ENCODE results near the gene KCNJ18. TPM values are rescaled to one million over a fixed set of nuclear protein-coding genes. Genes with fewer than 3 reads are reported as not detected.
A peak's percentile ranks its signal among the peaks of the same experiment; 100 is the strongest.
"Not testable (repeated sequence)": the region's sequence is repeated elsewhere in the genome, so short reads cannot be mapped to it uniquely, and the experiment has no call there.

Gene KCNJ18
- total RNA-seq, 3 donors from 2014 or later: not detected

DNA sequence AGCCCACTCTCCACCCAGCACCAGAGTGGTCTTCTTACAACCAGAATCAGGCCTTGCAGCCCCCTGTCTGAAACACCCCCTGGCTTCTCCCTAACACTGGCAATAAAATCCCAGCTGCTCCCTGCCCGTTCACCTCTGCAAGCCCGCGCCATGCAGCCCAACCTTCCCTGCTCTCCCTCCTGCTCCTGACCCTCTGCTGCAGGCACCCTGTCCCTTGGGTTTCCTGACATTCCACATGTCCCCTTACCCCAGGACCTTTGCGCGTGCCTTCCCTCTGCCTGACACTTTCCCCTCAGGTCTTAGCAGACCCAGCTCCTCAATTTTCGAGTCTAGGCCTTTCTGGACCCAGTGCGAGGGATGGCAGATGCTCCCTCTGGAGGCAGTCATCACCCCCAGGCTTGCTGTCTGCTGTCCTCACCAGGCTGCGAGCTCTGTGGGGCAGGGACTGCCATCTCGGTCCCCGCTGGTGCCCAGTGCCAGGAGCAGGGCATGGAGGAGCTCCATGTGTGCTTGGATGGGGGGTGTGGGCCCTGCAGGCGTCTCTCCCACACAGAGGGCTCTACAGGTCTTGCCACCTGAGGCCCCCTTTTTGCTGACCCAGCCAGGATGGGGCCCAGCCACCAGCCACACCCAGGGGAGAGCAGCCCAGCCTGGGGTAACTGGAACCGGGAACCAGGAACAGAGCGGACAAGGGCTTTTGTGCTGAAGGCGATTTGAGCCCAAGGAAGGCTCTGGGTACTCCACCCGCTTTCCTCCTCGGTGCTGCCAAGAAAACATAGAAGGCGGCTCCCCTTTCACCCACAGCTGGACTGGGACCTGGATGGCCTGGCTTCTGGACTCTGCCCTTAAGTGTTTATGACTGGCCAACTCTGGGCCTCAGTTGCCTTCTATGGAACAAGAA, 15.6 kb downstream of the KCNJ18 start:
- H3K4me3 ChIP-seq; DNase-seq; intact Hi-C loops (cut with DNase I, micrococcal nuclease); H3K36me3 ChIP-seq (ENCODE audit: low read depth); H3K9me3 ChIP-seq; H3K4me1 ChIP-seq (ENCODE audit: low read depth): not testable (repeated sequence)
- peak; percentile 55 for ATAC-seq

GRCh38 chr17:21708612-21709535, 16.6 kb downstream of the KCNJ18 start:
- H3K4me3 ChIP-seq; DNase-seq; H3K9me3 ChIP-seq; H3K4me1 ChIP-seq (ENCODE audit: low read depth); ATAC-seq; intact Hi-C loops (cut with DNase I, micrococcal nuclease); H3K36me3 ChIP-seq (ENCODE audit: low read depth): not testable (repeated sequence)

DNA sequence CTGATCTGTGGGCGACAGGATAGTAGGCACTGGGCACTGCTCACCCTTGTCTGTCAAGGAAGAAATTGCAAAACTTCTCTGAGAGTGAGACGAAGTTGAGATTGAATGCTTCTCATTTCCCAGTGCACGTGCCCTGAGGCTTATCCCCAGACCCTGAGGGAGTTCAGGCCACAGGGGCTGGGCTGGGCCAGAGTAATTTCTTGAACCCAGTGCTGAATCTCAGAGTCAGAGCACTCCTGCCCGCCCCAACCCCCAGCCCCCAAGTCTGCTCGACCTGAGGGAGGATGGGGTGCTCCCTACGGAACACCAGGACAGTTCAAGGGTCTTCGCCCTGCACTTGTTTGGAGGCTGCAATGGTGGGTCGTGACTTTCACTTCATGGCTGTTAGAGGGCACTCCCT, 17.7 kb downstream of the KCNJ18 start:
- ATAC-seq; DNase-seq; H3K4me1 ChIP-seq (ENCODE audit: low read depth); H3K36me3 ChIP-seq (ENCODE audit: low read depth); H3K9me3 ChIP-seq; H3K4me3 ChIP-seq; intact Hi-C loops (cut with DNase I, micrococcal nuclease): not testable (repeated sequence)

GRCh38 chr17:21710486-21710885, 18.2 kb downstream of the KCNJ18 start:
- ATAC-seq; H3K4me3 ChIP-seq; H3K36me3 ChIP-seq (ENCODE audit: low read depth); DNase-seq; H3K9me3 ChIP-seq; intact Hi-C loops (cut with DNase I, micrococcal nuclease); H3K4me1 ChIP-seq (ENCODE audit: low read depth): not testable (repeated sequence)

- no peaks in the 10 kb centered on the region for H3K36me3 ChIP-seq (ENCODE audit: low read depth)
- no peak overlapping the region for H3K4me3 ChIP-seq
- ATAC-seq: no peak
- TF ChIP-seq, protein P1, sequence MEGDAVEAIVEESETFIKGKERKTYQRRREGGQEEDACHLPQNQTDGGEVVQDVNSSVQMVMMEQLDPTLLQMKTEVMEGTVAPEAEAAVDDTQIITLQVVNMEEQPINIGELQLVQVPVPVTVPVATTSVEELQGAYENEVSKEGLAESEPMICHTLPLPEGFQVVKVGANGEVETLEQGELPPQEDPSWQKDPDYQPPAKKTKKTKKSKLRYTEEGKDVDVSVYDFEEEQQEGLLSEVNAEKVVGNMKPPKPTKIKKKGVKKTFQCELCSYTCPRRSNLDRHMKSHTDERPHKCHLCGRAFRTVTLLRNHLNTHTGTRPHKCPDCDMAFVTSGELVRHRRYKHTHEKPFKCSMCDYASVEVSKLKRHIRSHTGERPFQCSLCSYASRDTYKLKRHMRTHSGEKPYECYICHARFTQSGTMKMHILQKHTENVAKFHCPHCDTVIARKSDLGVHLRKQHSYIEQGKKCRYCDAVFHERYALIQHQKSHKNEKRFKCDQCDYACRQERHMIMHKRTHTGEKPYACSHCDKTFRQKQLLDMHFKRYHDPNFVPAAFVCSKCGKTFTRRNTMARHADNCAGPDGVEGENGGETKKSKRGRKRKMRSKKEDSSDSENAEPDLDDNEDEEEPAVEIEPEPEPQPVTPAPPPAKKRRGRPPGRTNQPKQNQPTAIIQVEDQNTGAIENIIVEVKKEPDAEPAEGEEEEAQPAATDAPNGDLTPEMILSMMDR (IDR thresholded peaks at IDR 0.05): no peak
- no peaks in the 10 kb centered on the region for H3K9me3 ChIP-seq
- no peaks in the 10 kb centered on the region for H3K4me1 ChIP-seq (ENCODE audit: low read depth)
- no peak for DNase-seq
- intact Hi-C loops (cut with DNase I, micrococcal nuclease): no loop called here
Observed at GRCh38 chr17:21711182-21711581, 18.9 kb downstream of the KCNJ18 start.

GRCh38 chr17:21713020-21713419, 20.7 kb downstream of the KCNJ18 start:
- H3K9me3 ChIP-seq; H3K36me3 ChIP-seq (ENCODE audit: low read depth); intact Hi-C loops (cut with DNase I, micrococcal nuclease); H3K4me3 ChIP-seq; H3K4me1 ChIP-seq (ENCODE audit: low read depth); ATAC-seq; DNase-seq: not testable (repeated sequence)

DNA sequence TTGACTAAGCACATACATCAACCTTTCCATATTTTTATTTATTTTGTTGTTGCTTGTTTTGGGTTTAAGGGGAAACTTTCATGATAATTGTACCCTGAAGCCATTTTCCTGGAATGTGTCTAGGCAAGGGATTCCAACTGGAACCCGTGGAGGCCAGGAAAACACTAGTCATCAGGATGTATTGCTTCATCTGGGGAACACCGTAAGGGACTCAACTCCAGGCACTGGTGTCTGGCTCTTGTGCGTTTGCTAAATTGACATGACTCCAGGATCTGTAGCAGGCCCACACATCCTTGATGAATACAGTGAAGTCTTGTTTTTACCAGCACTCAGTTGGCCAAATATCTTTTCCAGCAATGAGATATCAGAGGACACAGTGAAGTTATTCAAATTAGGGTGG, 21.3 kb downstream of the KCNJ18 start:
- intact Hi-C loops (cut with DNase I, micrococcal nuclease); H3K36me3 ChIP-seq (ENCODE audit: low read depth); ATAC-seq: not testable (repeated sequence)

DNA sequence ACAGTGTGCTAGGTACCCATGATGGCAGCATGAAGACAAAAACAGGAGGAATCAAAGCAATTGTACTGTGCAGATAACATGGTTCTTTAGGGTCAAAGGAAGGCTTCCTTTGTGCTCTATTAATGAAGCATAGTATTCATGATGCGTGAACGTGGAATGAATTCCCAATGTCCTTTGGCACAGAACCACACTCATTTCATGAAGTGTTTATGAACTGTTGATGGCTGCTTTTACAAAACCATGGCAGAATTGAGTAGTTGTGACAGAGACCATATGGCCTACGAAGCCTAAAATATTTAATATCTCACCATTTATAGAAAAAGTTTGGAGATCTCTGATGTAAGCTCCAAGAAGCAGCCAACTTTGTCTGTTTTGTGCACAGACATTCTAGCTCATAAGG, 22.4 kb downstream of the KCNJ18 start:
- DNase-seq; H3K36me3 ChIP-seq (ENCODE audit: low read depth); ATAC-seq; H3K4me1 ChIP-seq (ENCODE audit: low read depth); intact Hi-C loops (cut with DNase I, micrococcal nuclease); H3K4me3 ChIP-seq; H3K9me3 ChIP-seq: not testable (repeated sequence)

More for the DNA sequence above, 21.3 kb downstream of the KCNJ18 start:
- DNase-seq; H3K4me1 ChIP-seq (ENCODE audit: low read depth); H3K9me3 ChIP-seq; H3K4me3 ChIP-seq: not testable (repeated sequence)

DNA sequence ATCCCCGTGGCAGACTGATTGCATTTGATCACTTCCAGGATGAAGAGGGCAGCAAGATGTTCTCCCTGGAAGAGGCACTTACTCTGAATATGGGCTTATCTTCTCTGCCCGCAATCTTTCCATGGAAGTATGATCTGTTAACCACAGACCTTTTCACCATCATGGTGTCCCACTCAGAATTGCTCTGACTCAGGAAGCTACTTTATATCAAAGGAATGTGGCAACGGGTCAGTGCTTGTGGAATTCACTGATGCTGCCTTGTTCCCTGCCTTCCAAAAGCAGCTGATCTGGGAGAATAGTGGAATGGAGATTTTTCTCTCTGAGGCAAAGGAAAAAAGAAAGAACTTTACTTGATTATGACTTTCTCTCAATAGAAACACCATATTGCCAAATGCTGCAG, 23.6 kb downstream of the KCNJ18 start:
- intact Hi-C loops (cut with DNase I, micrococcal nuclease); H3K4me3 ChIP-seq; H3K36me3 ChIP-seq (ENCODE audit: low read depth); DNase-seq; ATAC-seq; H3K4me1 ChIP-seq (ENCODE audit: low read depth); H3K9me3 ChIP-seq: not testable (repeated sequence)

GRCh38 chr17:21718971-21719370, 26.6 kb downstream of the KCNJ18 start:
- H3K4me1 ChIP-seq (ENCODE audit: low read depth); H3K9me3 ChIP-seq; DNase-seq; ATAC-seq; intact Hi-C loops (cut with DNase I, micrococcal nuclease); H3K4me3 ChIP-seq; H3K36me3 ChIP-seq (ENCODE audit: low read depth): not testable (repeated sequence)

DNA sequence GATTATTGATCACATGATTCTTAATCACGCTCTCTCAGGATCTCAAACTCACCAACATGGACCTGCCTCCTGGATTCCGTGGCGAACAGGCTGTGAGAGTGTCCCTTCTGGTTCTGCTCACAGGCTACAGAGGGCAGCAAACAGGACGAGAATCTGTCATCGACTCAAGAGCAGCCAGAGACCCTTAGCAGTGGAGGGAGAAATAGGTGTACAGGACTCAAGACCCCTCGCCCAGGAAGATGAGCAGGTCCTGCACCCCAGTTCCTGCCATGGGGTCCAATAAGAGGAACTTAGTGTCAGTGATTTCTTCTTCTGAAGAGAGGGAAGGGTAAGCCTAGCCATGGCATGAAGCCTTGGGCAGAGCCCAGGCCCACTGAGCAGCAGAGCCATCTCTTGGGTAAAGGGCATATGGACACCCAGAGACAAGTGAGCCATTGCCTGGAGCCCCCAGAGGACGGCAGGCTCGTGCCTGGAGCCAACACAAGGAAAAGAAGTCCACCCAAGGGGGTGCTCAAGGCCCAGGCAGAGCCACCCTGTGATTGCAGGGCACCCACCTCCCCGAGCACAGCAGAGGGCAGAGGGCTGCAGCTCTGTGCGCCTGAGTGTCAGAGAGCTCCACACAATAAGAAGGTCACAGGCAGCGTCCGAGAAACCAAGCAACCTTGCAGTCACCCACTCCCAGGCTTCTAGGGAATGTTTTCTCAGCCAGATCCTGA, 27.3 kb downstream of the KCNJ18 start:
- H3K4me3 ChIP-seq; H3K36me3 ChIP-seq (ENCODE audit: low read depth); H3K4me1 ChIP-seq (ENCODE audit: low read depth); H3K9me3 ChIP-seq; ATAC-seq; intact Hi-C loops (cut with DNase I, micrococcal nuclease); DNase-seq: not testable (repeated sequence)

DNA sequence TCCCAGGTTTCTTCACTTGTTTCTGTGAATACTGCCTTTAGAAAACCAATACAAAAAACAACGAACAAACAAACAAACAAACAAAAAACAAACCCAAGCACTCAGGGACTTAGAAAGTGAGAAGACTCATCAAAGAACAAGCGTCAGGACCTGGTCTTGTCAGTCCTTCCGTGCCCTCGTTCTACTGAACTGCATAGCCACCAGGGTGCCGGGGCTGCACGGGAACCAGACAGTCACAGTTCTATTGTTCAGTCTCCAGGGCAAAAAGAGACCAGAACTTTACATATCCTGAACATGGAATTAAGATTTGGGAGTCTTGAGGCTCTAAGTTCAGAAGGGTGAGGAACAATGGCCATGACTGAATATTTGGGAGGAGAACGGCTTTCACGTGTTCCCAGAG, 28.2 kb downstream of the KCNJ18 start:
- H3K4me1 ChIP-seq (ENCODE audit: low read depth); intact Hi-C loops (cut with DNase I, micrococcal nuclease); H3K36me3 ChIP-seq (ENCODE audit: low read depth); H3K4me3 ChIP-seq; DNase-seq; ATAC-seq; H3K9me3 ChIP-seq: not testable (repeated sequence)

Measured in mucosa of descending colon (tissue), 3 donors.